ENCODE results near the gene SLC22A23. TPM values are rescaled to one million over a fixed set of nuclear protein-coding genes. Genes with fewer than 3 reads are reported as not detected.

SLC22A23 gene
- total RNA-seq, 2 donors from 2014 or later, result 11.1 to 13.3 TPM

DNA sequence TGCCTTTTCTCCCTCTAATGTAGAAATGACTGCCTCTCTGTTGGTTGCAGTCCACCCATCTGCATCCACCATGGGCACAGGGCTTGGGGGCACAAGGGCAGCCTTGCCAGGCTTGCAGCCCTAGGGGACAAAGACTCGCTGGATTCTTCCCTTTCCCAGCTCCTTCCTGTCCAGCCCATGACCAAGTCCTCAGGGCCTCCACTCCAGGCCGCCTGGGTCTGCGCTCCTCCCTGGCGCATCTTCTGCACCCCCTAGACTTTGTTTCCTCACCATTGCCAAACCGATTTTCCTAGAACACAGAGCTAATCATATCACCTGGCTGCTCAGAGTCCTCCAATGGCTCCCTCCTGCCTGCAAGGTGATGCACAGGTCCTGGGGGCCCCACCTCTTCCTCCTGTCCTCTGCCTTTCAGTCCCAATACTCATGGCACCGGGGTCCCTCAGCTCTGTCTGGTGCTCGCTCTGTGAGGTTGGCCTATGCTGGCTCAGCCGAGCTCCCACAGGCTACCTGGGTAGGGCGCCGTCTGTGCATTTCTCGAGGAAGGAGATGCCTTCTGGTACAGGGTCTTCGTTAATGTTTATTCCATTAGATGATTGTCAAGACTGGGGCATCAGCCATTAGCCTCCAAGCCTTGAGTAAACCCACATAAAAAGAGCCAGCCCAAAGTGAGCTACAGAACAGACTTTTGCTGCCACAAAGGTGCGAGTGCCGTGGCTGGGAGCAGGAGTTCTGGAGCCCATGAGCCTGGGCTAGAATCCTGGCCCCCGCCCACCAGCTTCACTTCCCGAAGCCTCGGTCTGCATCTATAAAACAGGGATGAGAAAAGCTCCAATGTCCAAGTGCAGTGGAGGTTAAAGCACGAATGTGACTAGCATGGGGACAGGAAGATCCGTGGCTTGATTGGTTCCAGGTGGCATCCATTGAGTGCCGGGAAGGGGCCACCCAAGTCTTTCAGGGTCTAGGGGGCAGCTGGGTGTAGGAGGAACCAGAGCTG, 180.4 kb downstream of the SLC22A23 start:
- Histone ChIP-seq H3K27me3 (ENCODE audit: control insufficient read depth, insufficient read depth, low read length, poor library complexity, severe bottlenecking) (no peaks in the 10 kb centered on the region), H3K4me3 (ENCODE audit: low read length) (no peak overlapping the region), H3K27ac (ENCODE audit: low read depth, low read length) (no peak overlapping the region), H3K9ac (ENCODE audit: extremely low read depth, low read length, poor library complexity, severe bottlenecking) (no peak overlapping the region), H3K36me3 (ENCODE audit: control insufficient read depth, insufficient read depth, low read length) (peaks cover 14% of the 10 kb centered on the region), H3K9me3 (ENCODE audit: control insufficient read depth, low read length) (no peaks in the 10 kb centered on the region), H3K4me1 (ENCODE audit: control insufficient read depth, insufficient read depth, low read length) (peaks cover under 1% of the 10 kb centered on the region)
- H3K27me3 Mint-ChIP-seq (ENCODE audit: insufficient read depth), result no peaks in the 10 kb centered on the region
- H3K4me3 Mint-ChIP-seq, result no peak overlapping the region
- 91 to 92% methylated on average over 14 to 20 of the region's 20 CpGs for WGBS, 2 experiments (ENCODE audit: insufficient coverage in 1 of 2, insufficient read length in 1 of 2)
- no peaks in the 10 kb centered on the region for H3K9me3 Mint-ChIP-seq
- DNase-seq, result no peak
- H3K27ac Mint-ChIP-seq, result peak overlapping the region; percentile 48
- H3K4me1 Mint-ChIP-seq, result peaks cover 1% of the 10 kb centered on the region
- TF ChIP-seq, protein P1, sequence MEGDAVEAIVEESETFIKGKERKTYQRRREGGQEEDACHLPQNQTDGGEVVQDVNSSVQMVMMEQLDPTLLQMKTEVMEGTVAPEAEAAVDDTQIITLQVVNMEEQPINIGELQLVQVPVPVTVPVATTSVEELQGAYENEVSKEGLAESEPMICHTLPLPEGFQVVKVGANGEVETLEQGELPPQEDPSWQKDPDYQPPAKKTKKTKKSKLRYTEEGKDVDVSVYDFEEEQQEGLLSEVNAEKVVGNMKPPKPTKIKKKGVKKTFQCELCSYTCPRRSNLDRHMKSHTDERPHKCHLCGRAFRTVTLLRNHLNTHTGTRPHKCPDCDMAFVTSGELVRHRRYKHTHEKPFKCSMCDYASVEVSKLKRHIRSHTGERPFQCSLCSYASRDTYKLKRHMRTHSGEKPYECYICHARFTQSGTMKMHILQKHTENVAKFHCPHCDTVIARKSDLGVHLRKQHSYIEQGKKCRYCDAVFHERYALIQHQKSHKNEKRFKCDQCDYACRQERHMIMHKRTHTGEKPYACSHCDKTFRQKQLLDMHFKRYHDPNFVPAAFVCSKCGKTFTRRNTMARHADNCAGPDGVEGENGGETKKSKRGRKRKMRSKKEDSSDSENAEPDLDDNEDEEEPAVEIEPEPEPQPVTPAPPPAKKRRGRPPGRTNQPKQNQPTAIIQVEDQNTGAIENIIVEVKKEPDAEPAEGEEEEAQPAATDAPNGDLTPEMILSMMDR (conservative IDR thresholded peaks at IDR 0.05), result no peak
- H3K36me3 Mint-ChIP-seq (ENCODE audit: low read depth), result peaks cover 30% of the 10 kb centered on the region

DNA sequence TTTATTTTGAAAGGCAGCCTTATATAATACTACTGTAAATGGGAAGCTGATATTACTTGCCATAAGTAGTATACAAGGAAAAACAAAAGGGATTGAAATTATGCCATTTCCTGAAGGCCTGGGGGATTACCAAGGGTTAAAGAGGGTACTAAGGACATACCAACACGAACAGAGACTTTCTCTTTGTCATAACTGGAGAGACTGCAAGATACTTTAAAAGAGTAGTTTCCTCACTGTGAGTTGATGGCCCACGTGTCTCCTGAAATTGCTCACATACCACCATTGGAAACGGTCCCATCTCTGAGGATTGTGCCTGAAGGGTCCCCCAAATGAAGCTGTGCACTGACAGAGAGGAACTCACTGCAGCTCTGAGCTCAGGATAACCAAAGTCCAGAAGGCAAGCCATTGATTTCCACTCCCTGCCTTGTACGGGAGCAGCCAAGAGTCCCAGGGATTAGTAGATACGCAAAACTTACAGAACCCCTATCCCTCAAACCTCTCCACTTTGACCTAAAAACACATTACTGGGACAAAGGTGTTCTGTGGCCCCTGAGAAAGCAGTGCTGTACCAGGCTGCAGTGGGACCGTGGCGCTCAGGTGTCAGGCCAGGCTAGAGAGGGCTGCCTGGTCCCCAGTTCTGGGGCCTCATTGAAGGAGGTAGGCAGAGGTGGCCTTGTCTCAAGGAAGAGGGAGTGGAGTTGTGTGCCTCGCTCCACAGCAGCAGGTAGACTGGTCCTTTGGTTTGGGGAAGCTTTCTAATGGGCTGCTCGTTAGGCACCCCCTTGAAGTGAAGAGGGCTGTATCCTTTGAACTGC, 182.9 kb downstream of the SLC22A23 start:
- Histone ChIP-seq H3K27me3 (ENCODE audit: control insufficient read depth, insufficient read depth, low read length, poor library complexity, severe bottlenecking) (no peaks in the 10 kb centered on the region), H3K27ac (ENCODE audit: low read depth, low read length) (no peak overlapping the region), H3K9ac (ENCODE audit: extremely low read depth, low read length, poor library complexity, severe bottlenecking) (no peak overlapping the region), H3K9me3 (ENCODE audit: control insufficient read depth, low read length) (no peaks in the 10 kb centered on the region), H3K4me3 (ENCODE audit: low read length) (no peak overlapping the region), H3K4me1 (ENCODE audit: control insufficient read depth, insufficient read depth, low read length) (no peaks in the 10 kb centered on the region), H3K36me3 (ENCODE audit: control insufficient read depth, insufficient read depth, low read length) (peaks cover 19% of the 10 kb centered on the region)
- H3K4me3 Mint-ChIP-seq, result no peak overlapping the region
- TF ChIP-seq, protein P1 (conservative IDR thresholded peaks at IDR 0.05), result no peak
- no peaks in the 10 kb centered on the region for H3K27me3 Mint-ChIP-seq (ENCODE audit: insufficient read depth)
- H3K4me1 Mint-ChIP-seq, result peaks cover 7% of the 10 kb centered on the region
- WGBS, 2 experiments (ENCODE audit: insufficient coverage in 1 of 2, insufficient read length in 1 of 2), result 92 to 98% methylated on average over 6 to 9 of the region's 9 CpGs
- no peak for DNase-seq
- peaks cover 41% of the 10 kb centered on the region for H3K36me3 Mint-ChIP-seq (ENCODE audit: low read depth)
- H3K9me3 Mint-ChIP-seq, result no peaks in the 10 kb centered on the region
- H3K27ac Mint-ChIP-seq, result no peak overlapping the region

- Mint-ChIP-seq H3K4me1 (peaks cover 7% of the 10 kb centered on the region), H3K36me3 (ENCODE audit: low read depth) (peaks cover 48% of the 10 kb centered on the region), H3K9me3 (no peaks in the 10 kb centered on the region), H3K4me3 (no peak overlapping the region), H3K27ac (no peak overlapping the region), H3K27me3 (ENCODE audit: insufficient read depth) (no peaks in the 10 kb centered on the region)
- H3K4me1 ChIP-seq (ENCODE audit: control insufficient read depth, insufficient read depth, low read length), result no peaks in the 10 kb centered on the region
- H3K27me3 ChIP-seq (ENCODE audit: control insufficient read depth, insufficient read depth, low read length, poor library complexity, severe bottlenecking), result no peaks in the 10 kb centered on the region
- DNase-seq, result no peak
- H3K27ac ChIP-seq (ENCODE audit: low read depth, low read length), result no peak overlapping the region
- WGBS, 2 experiments (ENCODE audit: insufficient coverage in 1 of 2, insufficient read length in 1 of 2), result 96 to 99% methylated on average over 24 to 32 of the region's 32 CpGs
- no peaks in the 10 kb centered on the region for H3K9me3 ChIP-seq (ENCODE audit: control insufficient read depth, low read length)
- H3K36me3 ChIP-seq (ENCODE audit: control insufficient read depth, insufficient read depth, low read length), result peaks cover 19% of the 10 kb centered on the region
- no peak overlapping the region for H3K9ac ChIP-seq (ENCODE audit: extremely low read depth, low read length, poor library complexity, severe bottlenecking)
- no peak overlapping the region for H3K4me3 ChIP-seq (ENCODE audit: low read length)
- TF ChIP-seq, protein P1 (conservative IDR thresholded peaks at IDR 0.05), result no peak
Measured at GRCh38 chr6:3272911-3273547, 183.8 kb downstream of the SLC22A23 start.
